ENCODE measurements around the gene CACNB1.

CACNB1 gene

DNA sequence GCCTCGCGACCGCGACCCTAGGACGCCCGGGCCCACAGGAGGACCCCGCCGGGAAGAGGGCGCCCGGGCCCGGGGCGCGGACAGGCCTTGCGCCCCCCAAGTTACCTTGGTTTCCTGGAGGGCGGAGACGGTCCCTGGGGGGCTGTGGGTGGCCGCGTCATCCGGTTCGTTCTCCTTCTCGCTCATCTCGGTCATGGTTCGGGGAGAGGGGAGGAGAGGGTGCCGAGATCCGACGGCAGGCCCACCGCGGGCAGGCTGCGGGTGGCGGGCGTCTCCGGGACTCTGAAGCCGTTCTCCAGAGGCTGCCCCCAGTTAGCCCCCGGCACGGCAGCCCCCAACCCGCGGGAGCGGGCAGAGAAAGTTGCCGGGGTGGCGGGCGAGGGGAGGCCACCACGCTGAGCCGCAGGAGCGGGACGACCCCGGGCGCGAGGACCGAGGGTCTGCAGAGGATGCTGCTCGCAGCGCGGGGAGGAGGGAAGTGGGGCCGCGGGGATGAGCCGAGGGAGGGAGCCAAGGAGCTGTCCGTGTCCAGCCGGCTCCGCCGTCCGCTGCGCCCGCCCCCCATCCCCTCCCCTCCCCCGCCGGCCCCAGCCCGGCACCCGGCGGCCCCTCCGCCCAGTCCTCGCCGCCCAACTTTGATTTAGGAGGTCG is 28.0 kb upstream of the CACNB1 start, which contains the start of gene STAC2:
STAC2 (minus strand) TSS at position 638 of the 651 bp plus-strand sequence; CDS start at position 195, 443 bp downstream.
- no peak for DNase-seq

DNA sequence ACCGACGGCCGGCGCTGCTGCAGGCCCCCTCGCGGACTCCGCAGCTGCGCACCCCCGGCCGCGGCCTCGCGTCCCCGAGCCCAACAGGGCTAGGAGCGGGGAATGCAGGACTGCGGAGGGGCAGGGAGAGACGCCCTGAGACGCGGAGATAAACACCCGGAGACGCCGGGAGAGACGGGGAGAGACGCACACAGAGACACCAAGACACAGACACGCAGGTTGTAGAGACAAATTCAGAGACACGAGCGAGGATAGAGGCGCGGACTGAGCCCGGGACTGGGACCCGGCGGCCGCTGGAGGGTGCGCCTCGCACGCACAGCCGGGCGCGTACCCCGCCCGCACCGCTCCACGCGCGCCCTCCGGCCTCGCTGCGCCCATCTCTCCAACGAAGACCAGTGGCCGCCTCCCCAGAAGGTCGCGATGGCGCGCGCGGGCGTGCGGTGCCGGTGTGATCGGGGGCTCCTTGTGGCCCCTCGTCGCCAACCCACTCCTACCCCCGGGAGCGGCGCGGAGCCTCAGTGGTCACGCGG is 27.4 kb upstream of the CACNB1 start:
- no peak for DNase-seq

DNA sequence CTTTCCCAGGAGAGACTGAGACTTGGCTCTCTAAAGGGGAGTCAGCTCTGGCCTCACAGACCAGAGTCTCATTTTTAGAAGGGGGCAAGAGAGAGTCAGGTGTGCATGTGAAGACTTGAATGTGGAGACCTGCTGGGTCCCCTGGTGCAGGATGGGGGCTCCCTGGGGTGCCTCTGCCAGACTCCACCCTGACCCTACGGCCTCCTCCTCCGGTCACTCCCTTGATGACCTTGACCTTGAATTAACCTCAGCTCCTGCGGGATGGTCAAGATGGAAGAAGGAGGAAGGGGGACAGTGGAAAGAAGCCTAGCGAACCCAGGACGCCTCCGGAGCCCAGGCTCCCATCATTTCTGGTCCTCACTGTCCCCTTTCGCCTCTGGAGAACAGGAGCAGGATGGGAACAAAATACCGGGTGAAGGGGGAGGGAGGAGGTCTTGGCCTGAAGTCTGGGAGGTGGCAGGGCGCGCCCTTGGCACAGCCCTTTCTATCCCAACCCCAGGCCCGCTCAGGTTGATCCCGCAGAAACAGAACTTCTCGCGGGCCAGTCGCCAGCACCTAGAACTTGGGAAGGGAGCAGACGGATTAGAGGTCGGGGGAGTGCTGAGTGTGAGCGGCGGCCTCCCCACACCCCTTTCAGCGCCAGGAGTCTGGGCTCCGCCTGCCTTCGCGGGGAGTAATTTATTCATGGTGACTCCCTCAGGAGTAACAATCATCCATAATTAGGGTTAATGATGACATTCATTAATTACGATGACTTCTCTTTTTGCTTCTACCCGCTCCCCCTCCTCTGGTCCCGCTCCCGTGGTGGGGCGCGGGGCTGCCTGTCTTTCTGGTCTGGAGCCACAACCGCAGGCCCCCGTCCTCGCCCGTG is 26.7 kb upstream of the CACNB1 start:
- DNase-seq, result no peak

DNA sequence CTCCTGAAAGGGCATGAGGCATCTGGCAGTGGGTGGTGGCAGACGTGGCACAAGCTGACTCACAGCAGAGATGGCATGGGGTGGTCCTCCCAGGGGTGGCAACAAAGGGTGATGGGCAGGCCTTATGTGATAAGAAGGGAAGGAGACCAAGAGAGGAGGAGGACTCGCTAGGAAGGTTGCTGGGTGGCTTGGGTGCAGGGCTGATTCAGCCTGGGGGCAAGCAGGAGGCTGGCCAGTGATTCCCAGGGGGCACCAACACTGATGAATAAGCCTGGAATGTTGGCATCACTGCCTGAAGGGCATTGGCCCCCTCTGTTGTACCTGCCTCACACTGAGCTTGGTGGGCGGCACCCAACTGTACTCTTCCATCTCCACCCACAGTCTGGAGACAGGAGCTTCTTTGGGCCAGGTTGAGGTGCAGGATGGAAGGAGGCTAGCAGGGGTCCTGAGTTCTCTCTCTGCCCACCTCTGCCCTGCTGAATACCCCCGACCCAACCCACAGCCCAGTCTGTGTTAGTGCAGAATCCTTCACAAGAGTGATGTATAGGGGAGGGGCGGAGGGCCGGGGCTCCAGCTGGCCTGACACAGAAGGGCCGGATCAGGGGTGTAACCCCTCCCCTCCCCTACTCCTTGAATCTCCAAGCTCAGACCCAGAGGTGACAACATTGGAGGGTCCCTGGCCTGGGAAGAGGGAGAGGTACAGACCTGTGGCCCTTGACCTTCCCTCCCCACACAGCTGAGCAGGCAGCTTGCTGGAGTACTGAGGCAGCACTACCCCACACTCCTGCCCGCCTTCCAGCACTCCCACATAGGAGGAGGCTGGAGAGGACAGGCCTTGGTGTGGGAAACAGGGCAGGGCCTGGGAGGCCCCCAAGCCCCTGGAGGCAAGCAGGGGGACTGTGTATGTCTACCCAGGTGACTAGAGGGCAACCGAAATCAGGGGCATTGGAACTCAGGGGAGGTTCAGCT is 25.7 kb upstream of the CACNB1 start:
- DNase-seq, result no peak

DNA sequence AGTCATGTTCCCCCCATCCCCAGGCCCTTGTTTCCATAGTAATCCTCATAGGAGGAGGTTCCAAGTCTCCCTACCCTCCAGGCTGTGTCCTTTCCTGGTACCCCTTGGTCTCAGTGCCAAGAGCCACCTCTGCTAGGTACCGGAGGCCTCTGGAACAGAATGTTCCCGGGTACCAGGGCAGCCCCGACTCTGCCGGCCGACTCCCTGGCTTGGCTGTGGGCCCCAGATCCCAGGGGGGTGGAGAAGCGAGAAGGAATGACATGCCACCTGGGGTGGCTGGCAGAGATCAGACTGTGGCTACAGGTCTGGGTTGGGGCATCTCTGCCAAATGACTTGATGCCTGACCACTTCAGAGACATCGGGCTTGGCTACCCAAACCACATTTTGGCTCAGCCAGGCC is 24.7 kb upstream of the CACNB1 start:
- DNase-seq, result no peak

DNA sequence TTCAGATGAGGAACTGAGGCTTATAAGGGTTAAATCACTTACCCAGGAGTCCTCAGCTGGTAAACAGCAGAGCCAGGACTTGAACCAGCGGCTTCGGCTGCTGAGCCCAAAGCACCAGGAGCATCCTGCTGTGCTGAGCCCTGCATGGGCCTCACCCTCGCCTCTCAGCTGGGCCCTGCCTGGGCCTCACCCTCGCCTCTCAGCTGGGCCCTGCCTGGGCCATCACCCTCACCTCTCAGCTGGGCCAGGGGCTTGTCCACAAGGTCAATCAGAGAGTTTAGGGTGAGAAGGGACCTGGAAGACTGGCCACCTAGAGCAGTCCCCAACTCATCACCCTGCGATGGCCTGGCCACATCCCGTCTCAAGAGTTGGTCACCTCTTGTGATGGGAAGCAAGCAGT is 24.1 kb upstream of the CACNB1 start:
- no peak for DNase-seq

DNA sequence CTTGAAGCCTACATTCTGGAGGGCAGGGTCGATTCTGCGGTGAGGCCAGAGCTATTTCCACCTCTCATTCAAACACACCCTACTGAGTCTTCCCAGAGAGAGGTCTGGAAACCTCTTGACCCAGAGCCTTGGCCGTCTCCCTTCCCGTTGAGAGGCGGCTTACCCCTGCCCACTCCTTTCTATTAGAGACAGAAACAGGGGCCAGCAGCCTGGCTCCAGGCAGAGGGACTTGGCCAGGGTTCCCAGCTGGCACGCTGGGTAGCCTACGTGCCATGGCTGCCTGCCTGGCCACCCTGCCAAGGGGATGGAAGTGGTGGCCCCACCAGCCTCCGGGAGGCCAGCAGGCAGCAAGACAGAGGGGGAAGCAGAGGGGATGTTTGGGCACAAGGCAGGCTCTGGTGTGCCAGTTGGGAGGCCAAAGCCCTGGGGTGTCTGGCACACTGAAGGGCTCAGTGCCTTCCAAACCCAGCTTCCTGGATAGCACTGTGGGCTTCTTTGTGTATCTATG is 22.2 kb upstream of the CACNB1 start:
- DNase-seq, result no peak

DNA sequence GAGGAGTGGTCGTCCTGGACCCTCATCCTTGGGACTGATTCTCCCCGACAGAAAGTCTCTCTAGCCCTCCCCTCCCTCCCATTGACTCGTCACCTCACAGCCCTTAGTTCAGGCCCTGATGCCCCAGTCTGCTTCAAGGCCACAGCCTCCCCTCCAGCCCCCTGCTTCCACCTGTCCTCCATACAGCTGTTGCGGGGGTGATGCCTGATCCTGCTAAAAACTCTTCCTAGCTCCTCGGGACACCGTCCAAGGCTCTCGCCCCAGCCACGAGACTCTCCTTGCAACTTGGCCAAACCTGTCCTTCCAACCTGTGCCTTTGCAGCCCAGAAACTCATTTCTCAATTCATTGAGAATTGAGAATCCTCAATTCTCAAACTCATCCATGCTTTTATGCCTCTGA is 21.4 kb upstream of the CACNB1 start:
- DNase-seq, result no peak

DNA sequence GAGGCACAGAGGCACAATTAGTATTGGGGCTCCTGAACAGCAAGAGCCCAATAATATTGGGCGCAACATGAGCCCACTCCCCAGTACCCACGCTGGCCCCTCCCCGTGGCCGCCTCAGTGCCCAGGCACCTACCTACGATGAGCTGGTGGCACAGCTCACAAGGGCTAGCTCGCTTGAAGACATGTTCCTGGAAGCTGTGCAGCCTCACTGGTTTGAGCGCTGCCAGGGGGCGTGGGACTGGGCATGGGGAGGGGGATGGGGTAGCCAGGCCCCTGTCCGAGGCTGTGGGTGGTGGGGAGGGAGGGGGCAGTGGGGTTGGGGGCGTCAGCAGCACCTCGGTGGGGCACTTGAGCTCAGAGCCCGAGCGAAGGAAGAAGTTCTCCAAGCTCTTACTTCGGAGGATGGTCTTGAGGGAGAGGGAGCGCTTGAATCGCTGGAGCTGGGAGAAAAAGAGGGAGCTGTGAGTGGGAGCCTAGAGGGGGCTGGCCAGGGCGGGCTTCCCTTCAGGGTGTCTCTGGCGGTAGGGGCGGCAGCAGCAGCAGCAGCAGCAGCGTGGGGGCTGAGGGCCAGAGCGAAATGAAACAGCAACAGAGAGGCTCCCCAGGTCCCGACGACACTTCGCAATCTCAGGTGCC is 20.4 kb upstream of the CACNB1 start:
- DNase-seq, result no peak

DNA sequence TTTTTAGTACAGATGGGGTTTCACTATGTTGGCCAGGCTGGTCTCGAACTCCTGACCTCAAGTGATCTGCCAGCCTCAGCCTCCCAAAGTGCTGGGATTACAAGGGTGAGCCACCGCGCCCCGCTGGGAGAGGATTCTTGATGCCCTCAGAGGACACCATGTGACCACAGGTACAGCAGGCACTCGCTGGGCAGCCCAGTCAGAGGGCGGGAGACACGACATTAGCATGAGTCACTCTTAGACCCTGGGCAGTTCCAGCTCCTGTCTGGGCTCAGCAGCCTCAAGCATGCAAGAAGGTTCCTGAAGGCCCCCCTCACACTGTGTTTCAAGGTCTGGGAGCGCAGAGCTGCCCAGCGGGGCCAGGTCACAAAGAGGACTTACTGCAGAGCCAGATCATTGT is 16.4 kb upstream of the CACNB1 start:
- DNase-seq, result no peak

DNA sequence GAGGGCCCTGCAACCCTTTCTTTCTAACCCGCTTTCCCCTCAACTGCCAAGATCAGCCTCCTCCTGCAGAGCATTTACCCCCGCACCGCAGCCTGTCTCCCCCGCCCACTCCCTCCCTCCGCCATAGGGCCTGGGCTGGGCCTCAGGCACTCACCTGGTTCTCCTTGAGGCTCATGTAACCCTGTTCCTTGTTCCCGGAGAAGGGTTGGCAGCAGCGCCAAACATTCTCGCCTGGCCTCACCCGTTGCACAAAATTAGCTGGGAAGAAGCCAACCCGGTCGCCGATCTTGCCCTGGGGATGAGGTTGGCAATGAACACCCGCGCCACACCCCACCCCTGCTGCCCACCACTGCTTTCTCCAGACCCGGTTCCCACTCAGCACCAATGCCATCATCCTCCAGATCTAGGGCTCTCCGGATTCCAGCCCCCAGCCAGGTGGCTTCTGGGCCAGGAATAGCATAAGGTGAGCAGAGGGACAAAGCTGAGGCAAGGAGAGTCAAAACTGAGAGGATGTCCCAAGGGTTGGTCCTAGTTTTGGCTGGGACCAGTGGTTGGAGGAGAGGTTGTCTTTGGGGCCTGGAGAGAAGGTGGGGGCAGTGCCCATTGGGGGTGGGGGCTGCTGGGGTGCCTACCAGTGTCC is 15.5 kb upstream of the CACNB1 start:
- no peak for DNase-seq

DNA sequence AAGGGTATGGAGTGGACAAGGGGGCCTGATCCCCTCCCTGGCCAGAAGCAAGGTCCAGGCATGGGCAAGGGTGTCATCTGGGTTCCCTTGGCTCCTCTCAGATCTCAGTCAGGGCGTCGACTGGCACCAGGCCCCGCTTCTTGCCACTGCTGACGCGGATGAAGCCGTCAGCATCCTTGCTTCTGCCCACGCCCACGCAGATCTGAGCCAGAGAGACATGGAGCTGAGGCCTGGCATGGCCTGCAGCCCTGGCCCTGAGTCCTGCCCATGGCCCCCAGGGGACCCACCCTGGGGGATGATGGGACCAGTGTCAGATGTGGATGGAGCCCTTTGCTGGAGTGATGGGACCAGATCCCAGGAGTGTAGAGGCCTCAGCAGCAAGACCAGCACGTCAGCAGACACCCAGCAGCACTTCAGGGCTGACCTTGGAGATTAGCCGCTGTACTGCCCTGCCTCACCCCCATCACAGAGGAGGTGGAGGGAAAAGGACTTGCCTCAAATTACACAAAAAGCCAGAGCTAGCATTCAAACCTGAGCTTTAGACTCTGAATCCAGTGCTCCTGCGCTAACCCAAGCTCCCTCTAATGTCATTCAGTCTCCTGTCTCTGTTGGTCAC is 14.8 kb upstream of the CACNB1 start:
- no peak for DNase-seq

DNA sequence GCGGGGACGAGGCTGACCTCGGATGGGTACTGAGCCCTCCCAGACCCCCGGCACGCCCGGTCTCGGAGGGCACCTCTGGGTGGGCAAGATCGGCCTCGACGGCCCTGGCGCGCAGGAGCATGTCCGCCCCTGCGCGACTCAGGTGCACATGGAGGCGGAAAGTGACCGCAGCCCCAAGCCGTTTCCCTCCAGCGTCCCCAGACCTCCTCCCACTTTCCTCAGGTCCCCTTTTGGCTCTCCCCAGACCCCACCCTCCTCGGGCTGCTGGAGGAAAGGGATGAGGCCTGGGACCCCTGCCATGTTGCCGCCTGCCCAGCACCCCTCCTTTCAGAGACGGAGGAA is 12.6 kb upstream of the CACNB1 start:
- no peak for DNase-seq

DNA sequence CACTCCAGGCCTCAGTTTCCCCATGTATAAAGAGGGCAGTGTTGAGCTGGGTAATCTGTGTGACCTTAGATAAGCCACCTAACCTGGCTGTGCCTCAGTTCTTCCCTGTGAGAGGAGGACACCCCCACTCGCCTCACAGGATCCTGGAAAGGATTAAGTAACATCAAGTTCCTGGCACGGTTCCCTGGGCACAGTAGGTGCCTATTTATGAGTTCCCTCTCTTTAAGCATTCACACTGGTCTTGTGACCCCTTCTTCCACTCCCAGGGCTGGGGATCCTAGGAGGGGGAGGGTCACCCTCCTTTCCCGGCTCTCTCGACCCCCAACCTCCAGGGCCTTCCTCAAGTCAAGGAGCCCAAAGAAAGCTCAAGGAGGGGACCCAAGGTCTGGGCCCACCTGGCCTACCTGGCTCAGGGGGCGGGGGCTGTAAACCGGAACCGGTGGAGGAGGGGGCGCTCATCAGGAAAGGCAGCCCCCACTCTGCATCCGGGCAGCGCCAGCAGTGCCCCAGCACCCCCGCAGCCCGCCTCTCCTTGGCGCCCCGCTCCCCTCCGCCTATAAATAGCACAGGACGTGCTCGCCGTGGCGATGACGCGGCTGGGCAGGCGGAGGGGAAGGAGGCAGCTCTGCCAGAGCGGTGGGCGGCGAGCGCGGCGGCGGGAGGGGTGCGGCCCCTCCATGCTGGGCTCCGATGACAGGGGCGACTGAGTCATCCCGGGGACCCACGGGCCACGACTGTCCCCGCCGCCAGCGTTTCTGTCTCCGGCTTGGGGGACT is 12.0 kb upstream of the CACNB1 start:
- no peak for DNase-seq

DNA sequence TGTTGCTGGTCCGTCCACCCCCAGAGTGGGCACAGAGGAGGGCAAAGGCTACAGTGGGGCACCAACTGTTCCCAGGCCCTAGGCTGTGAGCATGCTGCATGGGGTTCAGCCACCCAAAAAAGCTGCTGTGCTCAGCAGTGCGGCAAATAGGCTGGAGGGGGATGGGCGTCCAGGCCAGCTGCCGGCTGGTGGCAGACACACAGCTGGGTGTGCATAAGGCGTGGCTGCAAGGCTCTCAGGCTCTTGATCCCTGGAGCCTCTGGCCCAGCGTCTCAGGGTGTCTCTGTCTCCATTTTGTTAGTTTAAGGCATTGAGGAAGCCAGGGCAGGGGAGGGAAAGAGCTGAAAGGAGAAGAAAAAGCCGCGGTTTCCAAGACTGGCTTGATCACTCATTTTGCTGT is 11.4 kb upstream of the CACNB1 start:
- peak; percentile 13 for DNase-seq

DNA sequence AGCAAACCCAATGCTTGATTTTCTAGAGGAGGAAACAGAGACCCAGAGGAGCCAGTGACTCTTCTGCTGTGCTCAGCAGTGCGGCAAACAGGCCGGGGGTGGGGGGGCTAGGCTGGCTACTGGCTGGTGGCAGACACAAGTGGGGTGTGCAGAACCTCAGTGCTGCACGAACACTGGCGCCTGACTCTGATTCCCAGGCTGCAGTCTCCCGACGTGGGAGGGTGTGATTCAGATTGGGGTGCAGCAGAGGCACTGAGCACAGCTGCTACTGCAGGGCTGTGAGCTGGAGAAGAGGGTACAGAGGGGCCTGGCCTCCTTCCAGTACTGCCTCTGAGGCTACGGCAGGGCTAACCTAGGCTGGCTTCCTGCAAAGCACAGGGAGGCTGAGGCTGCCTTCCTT is 10.7 kb upstream of the CACNB1 start:
- DNase-seq, result no peak

DNA sequence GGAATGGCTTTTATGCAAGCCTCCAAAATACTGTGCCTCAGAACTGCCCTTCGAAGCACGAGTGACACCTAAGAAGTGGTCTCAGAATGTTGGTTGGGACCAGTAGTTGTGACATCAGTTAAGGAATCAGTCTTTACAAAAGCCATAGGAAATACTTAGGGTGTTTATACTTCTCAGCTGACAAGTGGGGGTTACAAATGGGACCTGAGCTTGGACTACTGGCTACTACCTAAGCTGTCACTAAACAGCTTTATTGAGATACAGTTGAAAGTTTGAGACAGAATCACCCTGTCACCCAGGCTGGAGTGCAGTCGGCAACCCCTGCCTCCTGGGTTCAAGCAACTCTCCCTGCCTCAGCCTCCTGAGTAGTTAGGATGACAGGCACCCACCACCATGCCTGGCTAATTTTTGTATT is 7.7 kb upstream of the CACNB1 start:
- no peak for DNase-seq

DNA sequence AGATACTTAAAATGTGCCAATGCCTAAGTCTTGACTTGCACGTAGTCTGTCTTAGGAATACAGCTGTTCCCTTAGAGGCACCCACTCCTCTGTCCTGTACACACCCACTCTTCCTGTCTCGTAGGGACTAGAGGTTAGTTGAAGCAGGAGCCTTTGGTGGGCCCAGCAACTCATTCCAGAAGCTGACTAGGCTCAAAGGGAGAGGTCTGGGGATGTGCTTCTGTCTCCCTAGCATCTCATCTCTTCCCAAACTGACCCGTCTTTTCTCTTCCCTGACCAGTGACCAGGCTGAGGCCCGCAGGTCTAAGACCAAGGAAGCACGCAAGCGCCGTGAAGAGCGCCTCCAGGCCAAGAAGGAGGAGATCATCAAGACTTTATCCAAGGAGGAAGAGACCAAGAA is 6.8 kb upstream of the CACNB1 start:
- DNase-seq, result no peak

DNA sequence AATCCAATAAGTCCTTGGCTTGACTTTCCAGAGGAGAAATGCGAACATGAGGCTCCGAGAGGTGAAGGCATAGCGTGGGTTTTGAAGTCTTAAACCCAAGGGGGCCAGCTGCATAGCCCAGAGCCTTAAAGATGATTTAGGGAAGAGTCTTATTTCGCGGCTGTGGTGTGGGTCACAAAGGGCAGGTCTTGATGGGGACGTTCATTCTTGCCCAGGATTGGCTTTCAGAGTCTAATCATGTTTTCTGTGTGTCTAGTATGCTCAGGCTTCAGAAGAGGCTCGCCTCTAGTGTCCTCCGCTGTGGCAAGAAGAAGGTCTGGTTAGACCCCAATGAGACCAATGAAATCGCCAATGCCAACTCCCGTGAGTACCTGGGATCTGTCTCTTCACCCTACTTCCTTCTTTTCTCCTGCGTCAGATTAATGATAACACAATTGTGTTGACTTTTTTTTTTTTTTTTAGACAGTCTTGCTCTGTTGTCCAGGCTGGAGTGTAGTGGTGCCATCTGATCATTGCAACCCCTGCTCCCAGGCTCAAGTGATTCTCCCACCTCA is 3.6 kb upstream of the CACNB1 start:
- no peak for DNase-seq
